ENCODE data around the gene KRT80.

The KRT80 gene

DNA sequence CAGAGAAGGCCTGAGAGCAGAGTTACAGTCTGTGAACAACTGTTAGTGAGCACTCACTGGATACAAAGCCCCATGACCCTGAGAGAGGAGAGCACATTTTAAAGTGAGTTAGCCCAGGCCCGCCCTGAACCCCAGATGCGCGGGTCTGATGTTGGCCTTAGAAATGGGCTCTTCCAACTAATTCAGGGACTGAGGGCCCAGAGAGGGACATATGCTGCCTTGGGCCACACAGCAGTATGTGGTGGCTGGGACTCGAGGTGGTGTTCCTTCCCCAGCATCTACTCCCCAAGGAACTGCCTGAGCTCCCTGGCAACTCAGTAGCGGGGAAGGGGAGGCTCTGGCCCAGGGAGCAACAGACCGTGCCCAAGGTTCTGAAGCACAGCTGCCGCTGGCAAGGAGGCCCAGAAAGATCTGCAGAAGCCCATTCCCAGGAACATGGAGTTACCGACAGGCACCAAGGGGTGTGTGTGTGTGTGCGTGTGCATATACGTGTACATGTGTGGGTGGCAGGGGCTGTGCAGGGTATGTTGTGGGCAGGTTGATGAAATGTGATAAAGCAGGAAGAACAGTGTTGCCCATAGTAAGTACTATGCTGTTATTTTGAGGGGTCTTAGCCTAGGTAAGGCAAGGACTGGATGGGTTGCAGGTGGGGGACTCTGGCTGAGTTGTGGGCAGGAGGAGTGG is 40.5 kb downstream of the KRT80 start:
- no peak for DNase-seq

- DNase-seq: no peak
Measured at GRCh38 chr12:52149651-52150241, 42.1 kb downstream of the KRT80 start.

DNA sequence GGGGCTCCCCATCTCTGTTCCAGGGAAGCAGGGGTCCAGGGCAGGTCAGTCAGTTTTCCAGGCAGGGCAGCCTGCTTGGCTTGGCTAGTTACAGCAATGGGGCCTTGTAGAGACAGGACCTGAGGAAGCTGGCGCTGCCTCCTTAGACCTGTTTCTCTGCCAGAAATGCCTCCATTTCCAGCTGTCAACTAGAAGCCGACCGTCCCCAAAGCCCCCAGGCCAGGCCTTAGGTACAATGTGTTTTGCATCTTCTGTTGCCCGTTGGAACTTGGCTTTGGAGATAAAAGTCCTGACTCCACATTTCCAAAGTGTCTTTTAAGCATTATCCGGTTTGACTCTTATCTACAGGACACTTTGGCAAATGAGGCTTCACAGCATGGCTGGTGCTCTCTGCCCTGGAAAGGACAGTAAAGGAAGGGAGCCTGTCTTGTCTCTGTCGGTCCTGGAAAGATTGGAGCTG is 42.6 kb downstream of the KRT80 start:
- no peak for DNase-seq

DNA sequence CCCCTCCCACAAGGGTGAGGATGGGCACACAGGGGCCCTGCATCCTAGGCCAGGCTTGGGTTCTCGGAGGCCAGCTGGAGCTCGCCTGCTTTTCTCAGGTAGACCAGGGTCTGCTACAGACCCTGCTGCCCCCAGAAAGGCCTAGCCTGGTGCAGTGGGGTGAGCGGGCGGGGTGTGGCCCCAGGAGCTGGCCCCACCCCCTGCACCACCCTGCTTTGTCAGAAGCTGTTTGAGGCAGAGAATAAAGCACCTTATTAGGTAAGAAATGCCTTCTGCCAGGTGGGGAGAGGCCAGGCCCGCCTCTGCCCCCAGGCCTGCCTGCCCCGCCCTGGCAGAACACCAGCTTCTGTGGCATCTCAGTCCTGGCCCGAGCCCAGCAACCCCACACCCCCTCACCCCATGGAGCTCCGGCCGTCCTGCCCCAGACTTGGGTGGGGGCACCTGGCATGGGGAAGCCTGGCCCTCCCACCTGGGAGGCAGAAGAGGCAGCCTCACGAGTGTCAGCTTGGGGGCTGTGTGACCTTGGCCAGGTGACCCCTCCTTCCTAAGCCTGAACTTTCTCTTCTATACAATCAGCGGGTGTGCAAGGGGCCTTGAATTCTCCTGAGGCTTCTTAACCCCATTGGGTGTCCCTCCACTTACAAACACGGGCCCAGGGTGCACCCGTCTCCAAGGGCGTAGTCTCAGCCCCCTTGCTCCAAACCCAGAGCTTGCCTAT is 43.2 kb downstream of the KRT80 start:
- DNase-seq: no peak

GRCh38 chr12:52147964-52148463 is 43.8 kb downstream of the KRT80 start:
- no peak for DNase-seq

GRCh38 chr12:52147367-52147963 is 44.3 kb downstream of the KRT80 start:
- no peak for DNase-seq

DNA sequence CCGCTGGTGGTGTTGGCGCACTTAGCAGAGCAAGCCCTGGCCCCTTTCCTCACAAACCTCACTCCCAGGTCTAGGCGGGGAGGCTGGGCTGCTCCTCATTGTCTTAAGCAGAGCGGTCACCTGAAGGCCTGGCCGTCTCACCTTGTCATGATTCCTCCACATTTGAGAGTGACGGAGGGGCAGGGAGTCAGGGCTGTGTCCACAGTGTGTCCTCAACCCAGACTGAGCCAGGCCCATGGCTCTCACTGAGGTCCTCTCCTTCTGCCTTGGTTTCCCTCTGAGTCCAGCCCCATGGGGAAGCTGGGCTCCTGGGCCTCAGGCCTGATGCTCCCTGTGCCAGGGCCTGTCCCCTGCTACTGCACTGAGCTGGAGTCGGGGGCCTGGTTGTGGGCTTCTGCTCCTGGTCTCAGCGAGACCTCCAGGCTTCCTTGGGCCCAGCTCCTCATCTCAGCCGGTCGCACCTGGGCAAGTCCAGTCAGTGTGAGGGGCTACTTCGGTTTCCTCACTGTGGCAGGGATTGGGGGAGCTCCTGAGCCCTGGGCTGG is 44.9 kb downstream of the KRT80 start:
- no peak for DNase-seq

GRCh38 chr12:52146089-52146821 is 45.6 kb downstream of the KRT80 start:
- DNase-seq: no peak

DNA sequence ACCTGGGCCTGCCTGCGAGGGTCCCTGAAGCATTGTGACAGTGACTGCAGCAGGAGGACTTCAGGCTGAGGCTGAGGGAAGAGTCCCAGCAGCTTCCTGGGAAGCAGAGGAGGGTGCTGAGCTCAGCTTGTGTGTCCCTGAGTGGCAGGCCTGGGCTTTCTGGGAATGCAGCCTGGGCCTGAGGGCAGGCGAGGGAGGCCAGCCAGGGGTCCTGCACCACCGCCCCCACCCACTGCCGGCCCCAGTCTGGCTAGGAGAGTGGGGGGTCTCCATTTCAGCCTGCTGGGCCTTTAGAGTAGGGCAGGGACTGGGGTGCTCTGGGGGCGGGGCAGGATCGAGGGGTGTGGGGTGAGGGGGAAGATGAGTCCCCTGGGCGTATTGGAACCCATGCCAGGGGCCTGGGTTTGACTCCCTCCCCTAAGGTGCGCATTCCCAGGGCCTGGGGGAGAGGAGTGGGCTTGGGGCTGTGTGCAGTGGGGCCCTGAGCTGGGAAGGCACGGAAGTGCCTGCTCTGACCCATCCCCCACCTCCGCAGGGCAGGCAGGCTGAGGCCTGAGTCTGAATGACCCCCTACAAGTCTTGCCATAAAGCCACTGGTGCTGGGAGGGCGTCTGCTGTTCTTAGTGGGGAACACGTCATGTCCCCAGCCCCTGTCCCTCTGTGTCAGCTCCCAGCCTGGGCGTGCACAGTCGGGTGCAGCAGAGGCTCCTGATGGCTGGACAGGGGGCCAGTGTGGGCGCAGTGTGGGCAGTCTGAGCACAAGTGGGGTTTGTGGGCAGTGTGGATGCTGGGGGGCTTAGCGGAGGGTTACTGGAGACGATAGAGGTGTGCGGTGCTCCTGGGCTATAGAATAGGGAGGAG is 46.4 kb downstream of the KRT80 start:
- DNase-seq: no peak

GRCh38 chr12:52144512-52145227 is 47.1 kb downstream of the KRT80 start:
- no peak for DNase-seq

DNA sequence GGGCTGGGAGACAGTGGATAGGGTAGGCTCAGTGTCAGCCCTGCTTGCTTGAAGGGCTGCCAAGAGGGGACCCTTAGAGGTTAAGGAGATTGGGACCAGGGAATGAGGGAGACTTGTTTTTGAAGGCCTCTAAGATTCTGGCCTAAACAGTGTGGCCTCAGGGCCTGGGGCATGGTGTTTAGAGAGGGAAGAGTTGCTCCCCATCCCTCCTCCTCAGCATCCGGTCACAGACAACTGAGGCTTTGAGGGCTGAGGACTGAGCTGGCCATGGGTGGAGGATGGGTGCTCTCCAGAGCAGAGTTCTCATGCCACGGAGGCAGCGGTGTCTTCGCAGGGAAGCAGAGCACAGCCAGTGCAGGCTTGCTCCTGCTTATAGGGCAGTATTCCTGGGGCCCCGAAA is 49.4 kb downstream of the KRT80 start:
- no peak for DNase-seq

DNA sequence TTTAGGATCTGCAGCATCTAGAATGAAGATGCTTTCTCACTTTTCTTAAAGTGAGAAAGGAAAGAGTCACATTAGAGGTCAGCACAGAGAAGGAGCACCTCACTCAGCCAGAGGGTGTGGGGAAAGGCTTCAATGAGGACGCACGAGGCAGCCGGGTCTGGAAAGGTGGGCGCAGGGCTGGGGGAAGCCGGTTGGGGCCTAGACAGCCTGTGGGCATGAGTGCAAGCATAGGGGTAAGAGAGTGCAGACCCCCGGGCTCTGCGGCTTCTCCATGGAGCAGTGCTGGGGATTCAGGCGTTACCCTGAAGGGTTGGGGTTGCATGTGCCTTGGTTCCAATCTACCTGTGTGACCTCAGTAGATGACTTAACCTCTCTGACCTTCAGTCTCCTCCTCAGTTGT is 49.9 kb downstream of the KRT80 start:
- no peak for DNase-seq

DNA sequence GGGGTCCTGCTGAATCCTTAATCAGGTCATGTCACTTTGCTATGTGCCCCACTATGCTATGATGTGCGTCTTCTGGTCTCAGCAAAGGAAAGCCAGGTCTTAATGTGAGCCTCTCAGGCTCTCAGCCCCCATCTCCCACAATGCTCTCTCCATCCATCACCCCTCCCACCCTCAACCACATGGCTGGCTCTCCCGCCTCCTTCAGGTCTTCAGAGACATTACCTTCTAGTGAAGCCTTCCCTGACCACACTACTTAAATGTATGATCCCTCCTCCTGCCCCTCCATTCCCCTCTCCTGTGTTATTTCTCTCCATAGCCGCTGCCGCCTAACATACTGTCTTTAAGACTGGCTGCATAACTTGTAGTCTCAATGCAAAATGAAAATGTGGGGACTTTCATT is 50.5 kb downstream of the KRT80 start:
- DNase-seq: no peak

DNA sequence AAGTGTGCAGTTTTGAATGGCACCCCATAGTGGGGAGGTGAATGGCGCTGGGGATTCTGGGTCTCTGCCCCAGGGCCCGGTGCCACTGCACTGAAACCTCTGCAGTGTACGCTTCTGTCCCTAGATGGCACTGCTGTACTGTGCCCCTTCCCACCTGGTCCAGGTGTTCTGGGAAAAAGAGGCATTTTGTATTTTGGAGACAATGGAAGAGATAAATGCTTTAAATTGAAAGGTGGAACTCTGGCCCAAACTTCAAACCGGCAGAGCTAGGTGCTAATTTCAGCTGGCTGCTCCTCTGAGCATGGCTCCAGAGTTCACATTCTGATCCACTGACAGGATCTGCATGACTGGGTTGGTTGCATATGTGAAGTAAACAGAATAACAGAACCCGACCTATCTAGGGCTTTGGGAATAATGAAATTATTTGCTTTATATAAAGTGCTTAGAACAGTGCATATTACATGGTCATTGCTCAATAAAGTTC is 52.2 kb downstream of the KRT80 start:
- DNase-seq: no peak

DNA sequence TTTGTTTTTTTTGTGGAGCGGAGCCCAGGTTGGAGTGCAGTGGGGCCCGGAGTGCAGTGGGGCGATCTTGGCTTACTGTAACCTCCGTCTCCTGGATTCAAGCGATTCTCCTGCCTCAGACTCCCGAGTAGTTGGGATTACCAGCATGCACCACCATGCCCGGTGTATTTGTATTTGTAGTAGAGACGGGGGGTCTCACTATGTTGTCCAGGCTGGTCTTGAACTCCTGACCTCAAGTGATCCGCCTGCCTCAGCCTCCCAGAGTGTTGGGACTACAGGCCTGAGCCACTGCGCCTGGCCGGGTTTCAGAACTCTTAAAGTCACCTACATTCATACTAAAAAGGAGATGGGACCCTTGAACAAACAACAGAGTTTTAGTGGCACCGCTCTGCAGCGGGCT is 52.7 kb downstream of the KRT80 start:
- DNase-seq: no peak

DNA sequence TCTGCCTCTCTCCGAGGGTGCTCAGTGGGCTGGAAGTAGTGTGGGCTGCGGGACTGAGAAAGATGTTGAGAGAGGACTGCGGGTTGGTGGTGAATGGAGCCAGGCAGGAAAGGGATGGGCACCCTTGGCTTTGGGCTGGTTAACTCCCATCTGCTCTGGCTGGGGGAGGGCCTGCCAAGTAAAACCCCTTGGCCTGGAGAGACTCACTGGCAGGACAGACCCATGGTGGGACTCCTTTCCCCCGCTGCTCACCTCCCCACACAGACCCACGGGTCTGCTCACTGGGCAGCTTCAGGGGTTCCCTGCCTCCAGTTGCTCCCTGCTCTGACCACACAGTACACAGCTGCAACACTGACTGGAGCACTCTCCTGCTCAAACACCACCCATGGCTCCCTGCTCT is 54.1 kb downstream of the KRT80 start:
- no peak for DNase-seq

DNA sequence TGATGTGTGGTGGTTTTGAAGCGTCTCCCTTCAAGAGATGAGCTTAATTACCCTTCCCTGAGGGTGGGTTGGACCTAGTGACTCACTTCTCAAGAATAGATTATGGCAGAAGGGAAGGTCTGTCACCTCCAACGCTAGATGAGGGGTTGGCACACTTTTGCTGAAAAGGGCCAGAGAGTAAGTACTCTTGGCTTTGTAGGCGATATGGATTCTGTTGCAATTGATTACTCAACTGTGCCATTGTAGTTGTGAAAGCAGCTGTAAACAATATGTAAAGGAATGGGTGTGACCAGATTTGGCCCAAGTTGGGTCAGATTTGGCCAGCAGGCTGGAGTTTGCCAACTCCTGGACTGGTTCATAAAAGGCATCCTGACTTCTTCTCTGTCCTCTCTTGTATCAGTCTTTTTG is 59.1 kb downstream of the KRT80 start:
- no peak for DNase-seq

- DNase-seq: no peak
Measured at GRCh38 chr12:52130711-52131110, 61.1 kb downstream of the KRT80 start.

- DNase-seq: no peak
Measured at GRCh38 chr12:52127683-52128450, 63.9 kb downstream of the KRT80 start.

All from activated CD4-positive, CD25-positive, alpha-beta regulatory T cell (primary cell).